ENCODE measurements around the gene VTCN1. TPM values are rescaled to one million over a fixed set of nuclear protein-coding genes. Genes with fewer than 3 reads are reported as not detected.

VTCN1 gene
- total RNA-seq, 2 donors from 2014 or later = not detected

DNA sequence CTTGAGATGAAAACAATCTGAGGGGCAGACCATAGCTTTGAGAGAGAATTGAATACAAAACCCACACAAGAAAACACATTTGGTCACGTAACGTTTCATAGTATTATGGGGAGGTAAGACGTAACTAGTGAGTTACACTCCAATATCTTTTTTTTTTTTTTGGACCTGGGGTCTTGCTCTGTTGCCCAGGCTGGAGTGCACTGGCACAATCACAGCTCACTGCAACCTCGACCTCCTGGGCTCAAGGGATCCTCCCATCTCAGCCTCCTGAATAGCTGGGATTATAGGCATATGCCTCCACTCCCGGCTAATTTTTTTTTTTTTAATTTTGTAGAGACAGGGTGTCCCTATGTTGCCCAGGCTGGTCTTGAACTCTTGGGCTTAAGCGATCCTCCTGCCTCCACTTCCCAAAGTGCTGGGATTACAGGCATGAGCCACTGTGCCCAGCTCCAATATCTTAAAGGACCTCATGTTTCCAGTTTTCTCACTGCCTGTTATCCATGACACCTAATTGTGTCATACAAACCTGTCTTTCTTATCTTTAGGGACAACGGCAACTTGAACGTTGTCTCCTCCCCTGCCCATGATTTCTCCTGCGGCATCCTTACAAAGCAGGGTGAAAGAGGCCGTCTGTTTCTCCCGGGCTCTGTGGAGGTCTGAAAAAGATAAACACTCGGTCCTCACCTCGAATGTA is 94.5 kb downstream of the VTCN1 start:
- no peak for DNase-seq
- Histone ChIP-seq H3K9me3 (ENCODE audit: control insufficient read depth, low read length) (no peaks in the 10 kb centered on the region), H3K4me3 (ENCODE audit: low read length) (no peak overlapping the region), H3K9ac (ENCODE audit: extremely low read depth, low read length, poor library complexity, severe bottlenecking) (no peak overlapping the region), H3K27me3 (ENCODE audit: control insufficient read depth, insufficient read depth, low read length, poor library complexity, severe bottlenecking) (no peaks in the 10 kb centered on the region), H3K36me3 (ENCODE audit: control insufficient read depth, insufficient read depth, low read length) (peaks cover 34% of the 10 kb centered on the region), H3K4me1 (ENCODE audit: control insufficient read depth, insufficient read depth, low read length) (peaks cover 11% of the 10 kb centered on the region), H3K27ac (ENCODE audit: low read depth, low read length) (no peak overlapping the region)
- no peaks in the 10 kb centered on the region for H3K27me3 Mint-ChIP-seq (ENCODE audit: insufficient read depth)
- peaks cover 41% of the 10 kb centered on the region for H3K36me3 Mint-ChIP-seq (ENCODE audit: low read depth)
- 92 to 96% methylated on average over 9 to 13 of the region's 13 CpGs for WGBS, 2 experiments (ENCODE audit: insufficient coverage in 1 of 2, insufficient read length in 1 of 2)
- peaks cover 22% of the 10 kb centered on the region for H3K4me1 Mint-ChIP-seq
- H3K4me3 Mint-ChIP-seq = no peak overlapping the region
- no peaks in the 10 kb centered on the region for H3K9me3 Mint-ChIP-seq
- no peak overlapping the region for H3K27ac Mint-ChIP-seq
- TF ChIP-seq, protein P1, sequence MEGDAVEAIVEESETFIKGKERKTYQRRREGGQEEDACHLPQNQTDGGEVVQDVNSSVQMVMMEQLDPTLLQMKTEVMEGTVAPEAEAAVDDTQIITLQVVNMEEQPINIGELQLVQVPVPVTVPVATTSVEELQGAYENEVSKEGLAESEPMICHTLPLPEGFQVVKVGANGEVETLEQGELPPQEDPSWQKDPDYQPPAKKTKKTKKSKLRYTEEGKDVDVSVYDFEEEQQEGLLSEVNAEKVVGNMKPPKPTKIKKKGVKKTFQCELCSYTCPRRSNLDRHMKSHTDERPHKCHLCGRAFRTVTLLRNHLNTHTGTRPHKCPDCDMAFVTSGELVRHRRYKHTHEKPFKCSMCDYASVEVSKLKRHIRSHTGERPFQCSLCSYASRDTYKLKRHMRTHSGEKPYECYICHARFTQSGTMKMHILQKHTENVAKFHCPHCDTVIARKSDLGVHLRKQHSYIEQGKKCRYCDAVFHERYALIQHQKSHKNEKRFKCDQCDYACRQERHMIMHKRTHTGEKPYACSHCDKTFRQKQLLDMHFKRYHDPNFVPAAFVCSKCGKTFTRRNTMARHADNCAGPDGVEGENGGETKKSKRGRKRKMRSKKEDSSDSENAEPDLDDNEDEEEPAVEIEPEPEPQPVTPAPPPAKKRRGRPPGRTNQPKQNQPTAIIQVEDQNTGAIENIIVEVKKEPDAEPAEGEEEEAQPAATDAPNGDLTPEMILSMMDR (conservative IDR thresholded peaks at IDR 0.05) = no peak

GRCh38 chr1:117114877-117115276 is 95.8 kb downstream of the VTCN1 start:
- H3K36me3 ChIP-seq (ENCODE audit: control insufficient read depth, insufficient read depth, low read length) = peaks cover 41% of the 10 kb centered on the region
- H3K9me3 Mint-ChIP-seq = no peaks in the 10 kb centered on the region
- H3K4me1 ChIP-seq (ENCODE audit: control insufficient read depth, insufficient read depth, low read length) = no peaks in the 10 kb centered on the region
- no peak overlapping the region for H3K9ac ChIP-seq (ENCODE audit: extremely low read depth, low read length, poor library complexity, severe bottlenecking)
- H3K9me3 ChIP-seq (ENCODE audit: control insufficient read depth, low read length) = no peaks in the 10 kb centered on the region
- H3K4me1 Mint-ChIP-seq = peaks cover 12% of the 10 kb centered on the region
- no peaks in the 10 kb centered on the region for H3K27me3 Mint-ChIP-seq (ENCODE audit: insufficient read depth)
- TF ChIP-seq, protein P1 (conservative IDR thresholded peaks at IDR 0.05) = no peak
- no peak for DNase-seq
- H3K4me3 ChIP-seq (ENCODE audit: low read length) = no peak overlapping the region
- 90% methylated on average over 2 of the region's 2 CpGs; no CpG with 5 or more reads in 1 of the 2 experiments for WGBS, 2 experiments (ENCODE audit: insufficient coverage in 1 of 2, insufficient read length in 1 of 2)
- H3K27ac Mint-ChIP-seq = no peak overlapping the region
- H3K27ac ChIP-seq (ENCODE audit: low read depth, low read length) = no peak overlapping the region
- no peaks in the 10 kb centered on the region for H3K27me3 ChIP-seq (ENCODE audit: control insufficient read depth, insufficient read depth, low read length, poor library complexity, severe bottlenecking)
- peaks cover 45% of the 10 kb centered on the region for H3K36me3 Mint-ChIP-seq (ENCODE audit: low read depth)
- no peak overlapping the region for H3K4me3 Mint-ChIP-seq

- TF ChIP-seq, protein P1 (conservative IDR thresholded peaks at IDR 0.05) = no peak
- H3K4me1 Mint-ChIP-seq = peaks cover 9% of the 10 kb centered on the region
- no peaks in the 10 kb centered on the region for H3K27me3 Mint-ChIP-seq (ENCODE audit: insufficient read depth)
- H3K9ac ChIP-seq (ENCODE audit: extremely low read depth, low read length, poor library complexity, severe bottlenecking) = no peak overlapping the region
- no peak overlapping the region for H3K4me3 ChIP-seq (ENCODE audit: low read length)
- H3K9me3 Mint-ChIP-seq = no peaks in the 10 kb centered on the region
- H3K27me3 ChIP-seq (ENCODE audit: control insufficient read depth, insufficient read depth, low read length, poor library complexity, severe bottlenecking) = no peaks in the 10 kb centered on the region
- 94 to 97% methylated on average over 10 to 11 of the region's 11 CpGs for WGBS, 2 experiments (ENCODE audit: insufficient coverage in 1 of 2, insufficient read length in 1 of 2)
- no peaks in the 10 kb centered on the region for H3K4me1 ChIP-seq (ENCODE audit: control insufficient read depth, insufficient read depth, low read length)
- no peak overlapping the region for H3K27ac Mint-ChIP-seq
- DNase-seq = no peak
- H3K9me3 ChIP-seq (ENCODE audit: control insufficient read depth, low read length) = no peaks in the 10 kb centered on the region
- H3K4me3 Mint-ChIP-seq = no peak overlapping the region
- H3K27ac ChIP-seq (ENCODE audit: low read depth, low read length) = no peak overlapping the region
- H3K36me3 ChIP-seq (ENCODE audit: control insufficient read depth, insufficient read depth, low read length) = peaks cover 46% of the 10 kb centered on the region
- H3K36me3 Mint-ChIP-seq (ENCODE audit: low read depth) = peaks cover 59% of the 10 kb centered on the region
These were observed 97.5 kb downstream of the VTCN1 start for GRCh38 chr1:117113199-117113598.

Measured in endodermal cell (in vitro differentiated cells).